CD4-positive, alpha-beta T cell treated with Interleukin-15 for 1 hour (primary cell): ENCODE results near the gene SAMD1.

Experiments used
- DNase-seq: peaks from one replicate; pipeline ENCODE4 v3.0.0-alpha.2; 2020

SAMD1 gene

GRCh38 chr19:14088634-14089411 is 1.7 kb downstream of the SAMD1 start:
- no peak for DNase-seq

GRCh38 chr19:14086098-14086497 is 4.5 kb downstream of the SAMD1 start:
- no peak for DNase-seq

GRCh38 chr19:14085309-14085995 is 5.1 kb downstream of the SAMD1 start, which contains the start of gene C19orf67:
TSS of gene C19orf67 (minus strand) at chr19:14085783. CDS start at chr19:14085627, 156 bp downstream.
- no peak for DNase-seq

DNA sequence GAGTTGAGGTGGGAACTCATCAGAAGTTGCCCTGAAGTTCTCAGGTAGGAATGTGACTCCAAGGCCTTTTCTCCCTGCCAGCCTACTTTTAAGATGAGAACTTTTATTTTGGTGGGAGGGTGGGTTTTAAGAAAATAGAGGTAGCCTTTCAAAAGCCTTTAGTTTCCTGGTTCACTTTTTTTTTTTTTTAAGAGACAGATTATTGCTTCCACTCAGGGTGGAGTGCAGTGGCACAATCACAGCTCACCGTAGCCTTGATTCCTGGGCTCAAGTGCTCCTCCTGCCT is 7.9 kb downstream of the SAMD1 start:
- no peak for DNase-seq

DNA sequence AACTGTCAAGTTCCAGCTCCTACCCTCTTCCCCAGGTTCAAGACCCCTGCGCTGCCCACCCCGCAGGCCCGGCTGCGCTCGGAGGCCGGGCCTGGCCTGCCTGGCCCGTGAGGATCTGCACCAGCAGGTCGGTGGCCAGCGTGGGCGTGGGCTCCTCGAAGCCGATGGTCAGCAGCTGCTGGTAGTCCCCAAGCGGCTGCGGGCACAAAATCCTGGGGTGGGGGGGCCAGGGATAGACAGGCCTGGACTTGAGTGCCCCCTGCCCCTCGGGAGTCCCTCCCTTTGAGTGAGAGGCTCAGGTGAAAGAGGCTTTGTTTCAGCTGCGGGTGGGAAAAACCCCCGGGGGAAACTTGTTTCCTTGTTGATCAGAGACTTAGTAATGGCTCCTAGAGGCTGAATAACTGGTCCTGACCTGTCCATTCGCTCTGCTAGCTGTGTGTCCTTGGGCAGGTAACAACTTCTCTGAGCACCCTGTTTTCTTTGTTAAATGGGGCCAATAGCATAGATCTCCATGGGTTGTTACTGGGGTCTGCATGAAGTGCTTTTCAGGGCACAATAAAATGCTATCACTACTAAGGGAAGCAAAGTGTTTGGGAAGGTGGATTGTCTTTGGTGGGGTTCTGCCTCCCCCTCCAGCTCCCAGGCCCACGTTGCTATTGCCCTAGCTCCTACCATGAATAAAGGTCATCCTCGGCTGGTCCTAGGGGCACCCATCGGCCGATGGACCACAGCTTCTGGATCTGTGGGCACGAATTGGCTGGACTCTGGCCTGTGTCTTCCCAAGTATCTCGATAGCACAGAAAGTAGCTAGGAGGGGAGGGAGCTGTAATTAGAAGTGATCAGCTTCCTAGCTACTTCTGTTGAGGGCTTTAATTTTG is 8.5 kb downstream of the SAMD1 start:
- DNase-seq = peak; percentile 48

DNA sequence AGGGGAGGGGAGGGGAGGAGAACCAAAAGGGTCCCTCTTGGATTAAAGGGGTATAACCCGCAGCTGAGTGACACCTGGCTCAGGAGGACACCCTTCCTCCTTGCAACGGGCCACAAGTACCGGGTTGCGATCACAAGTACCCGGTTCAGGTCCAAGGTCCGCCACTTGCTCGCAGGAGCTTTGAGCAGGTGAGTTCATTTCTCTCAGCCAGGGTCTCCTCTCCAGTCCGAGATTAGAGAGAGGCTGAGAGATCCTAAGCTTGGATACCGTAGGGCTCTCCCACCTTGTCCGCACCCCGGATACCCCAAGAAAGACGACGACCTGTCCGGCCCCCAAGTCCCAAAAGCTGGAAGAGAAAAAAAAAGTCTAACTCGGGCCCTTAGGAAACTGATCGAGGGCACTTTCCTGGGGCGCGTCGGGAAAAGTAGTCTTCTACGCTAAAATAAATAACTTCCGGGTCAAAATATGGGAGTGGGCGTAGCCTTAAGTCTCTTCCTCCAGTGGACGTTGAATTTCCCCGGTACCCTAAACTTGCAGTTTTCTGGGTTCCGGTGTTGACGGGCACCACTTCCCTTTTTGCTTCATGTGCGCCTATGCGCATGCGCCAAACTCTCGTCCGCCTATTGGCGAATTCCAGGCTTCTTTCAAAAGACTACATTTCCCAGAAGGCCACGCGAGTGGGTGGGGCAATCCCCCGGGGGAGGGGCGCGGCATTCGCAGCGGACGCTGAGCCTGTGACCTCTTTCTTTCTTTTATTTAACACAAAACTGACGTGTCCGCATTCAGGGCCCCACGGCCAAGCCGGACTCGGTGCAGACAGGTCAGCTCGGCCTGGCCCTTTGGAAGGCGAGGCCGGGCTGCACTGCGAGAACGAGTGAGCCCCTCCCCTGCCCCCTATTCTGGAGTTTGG is 9.4 kb downstream of the SAMD1 start:
- DNase-seq = peak; percentile 99

- no peak for DNase-seq
Observed at GRCh38 chr19:14078411-14078810, 12.1 kb downstream of the SAMD1 start.

DNA sequence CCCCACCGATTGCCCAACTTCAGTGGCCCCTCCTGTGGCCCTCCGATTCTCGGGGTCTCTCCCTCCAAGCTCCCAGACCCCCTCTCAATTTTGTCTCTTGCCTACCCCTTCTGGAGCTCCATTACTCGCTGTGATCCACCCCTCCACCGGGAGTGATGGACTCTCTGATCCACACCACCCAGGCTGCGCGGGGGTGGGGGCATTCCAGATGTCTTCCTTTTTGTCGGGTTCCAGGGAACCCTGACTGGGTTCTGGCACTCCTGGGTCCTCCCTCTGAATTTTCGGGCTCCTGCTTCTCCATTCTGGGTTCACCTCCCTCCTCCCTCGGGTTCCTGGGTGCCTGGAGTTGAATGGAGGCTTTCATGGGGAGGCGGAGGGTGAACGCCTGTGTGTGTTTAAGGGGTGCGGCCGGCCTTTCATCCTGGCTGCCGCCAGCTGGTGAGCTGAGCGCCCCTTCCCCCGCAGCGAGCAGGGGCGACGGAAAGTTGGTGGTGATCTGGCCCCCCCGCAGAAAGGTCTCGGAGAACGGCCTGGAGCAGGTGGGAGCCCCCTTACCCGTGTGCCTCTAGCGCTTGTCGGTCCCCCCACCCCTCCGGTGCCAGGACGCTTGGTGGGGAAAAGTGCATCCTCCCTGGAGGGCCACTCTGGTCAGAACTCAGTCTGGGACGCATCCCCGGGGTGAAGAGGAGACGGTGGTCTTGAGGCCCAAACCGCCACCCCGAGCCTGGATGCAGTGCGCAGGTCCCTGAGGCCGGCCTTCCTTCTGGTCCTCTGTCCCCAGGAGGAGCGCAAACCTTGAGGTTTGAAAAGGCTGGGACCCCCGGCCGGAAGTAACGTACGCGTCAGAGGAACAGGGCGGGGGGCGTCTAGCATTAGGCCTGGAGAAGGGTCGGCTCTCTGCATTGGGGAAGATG is 16.4 kb downstream of the SAMD1 start:
- no peak for DNase-seq

DNA sequence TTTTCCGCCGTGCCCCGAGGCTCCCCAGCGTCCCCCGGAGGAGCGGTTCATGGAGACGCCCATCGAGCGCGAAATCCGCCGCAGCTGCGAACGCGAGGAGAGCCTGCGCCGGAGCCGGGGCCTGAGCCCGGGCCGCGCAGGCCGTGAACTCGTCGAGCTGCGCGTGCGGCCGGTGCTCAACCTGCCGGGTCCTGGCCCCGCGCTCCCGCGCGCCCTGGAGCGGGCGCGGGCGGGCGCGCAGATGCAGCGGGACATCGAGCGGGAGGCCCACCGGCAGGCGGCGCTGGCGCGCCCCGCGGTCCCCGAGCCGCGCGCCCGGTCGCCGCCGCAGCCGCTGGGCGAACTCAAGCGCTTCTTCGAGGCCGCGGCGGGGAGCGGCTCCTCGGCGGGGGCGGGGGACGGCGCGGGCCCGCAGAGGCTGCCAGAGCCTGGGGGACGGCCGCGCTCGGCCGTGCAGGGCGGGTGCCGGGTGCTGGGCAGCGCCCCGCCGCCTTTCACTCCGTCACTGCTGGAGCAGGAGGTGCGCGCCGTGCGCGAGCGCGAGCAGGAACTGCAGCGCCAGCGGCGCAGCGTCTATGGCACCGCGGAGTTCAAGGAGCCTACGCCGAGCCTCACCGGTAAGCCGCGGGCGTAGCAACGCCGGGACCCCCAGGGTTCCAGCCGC is 17.2 kb downstream of the SAMD1 start:
- DNase-seq = peak; percentile 73

DNA sequence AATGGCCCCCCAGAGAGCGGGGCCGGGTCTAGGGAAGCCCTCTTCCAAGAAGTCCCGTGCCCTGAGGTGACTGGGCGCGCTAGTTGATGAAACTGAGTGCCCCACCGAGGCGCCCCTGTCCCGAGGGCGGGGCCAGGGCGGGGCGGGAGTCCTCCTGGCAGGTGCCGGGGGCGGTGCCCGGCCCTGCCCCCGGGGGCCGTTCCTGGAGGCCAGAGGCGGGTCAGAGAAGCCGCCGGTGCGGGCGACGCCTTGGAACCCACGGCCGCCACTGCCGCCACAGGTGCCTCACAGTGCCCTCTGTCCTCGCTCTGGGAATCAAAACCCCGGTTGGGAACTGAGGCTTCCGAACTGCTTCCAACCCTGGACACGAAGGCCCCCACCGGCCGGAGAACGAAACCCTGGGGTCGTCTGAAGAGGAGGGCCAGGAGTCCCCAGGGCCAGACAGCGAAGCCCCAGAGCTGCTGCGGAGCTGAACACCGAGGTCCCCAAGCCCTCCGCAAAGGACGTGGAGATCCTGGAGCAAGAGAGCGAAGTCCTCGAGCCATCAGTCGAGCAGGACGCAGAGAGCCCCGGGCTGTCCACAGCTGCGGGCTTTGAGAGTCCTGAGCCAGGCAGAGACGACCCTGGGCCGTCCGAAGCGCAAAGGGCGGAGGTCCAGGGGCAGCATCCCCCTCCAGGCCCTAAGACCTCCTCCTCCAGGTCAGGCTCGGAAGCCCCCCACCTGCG is 17.9 kb downstream of the SAMD1 start, which contains the start of gene MISP3:
Gene MISP3 (plus strand): TSS at position 252 of the 726 bp plus-strand sequence. CDS start 524 bp downstream, outside the sequence.
- DNase-seq = peak; percentile 33

- no peak for DNase-seq
Observed at GRCh38 chr19:14070268-14071050, 20.1 kb downstream of the SAMD1 start.

GRCh38 chr19:14066134-14066533 is 24.4 kb downstream of the SAMD1 start:
- DNase-seq = no peak

GRCh38 chr19:14063105-14063504 is 27.4 kb downstream of the SAMD1 start:
- DNase-seq = no peak

DNA sequence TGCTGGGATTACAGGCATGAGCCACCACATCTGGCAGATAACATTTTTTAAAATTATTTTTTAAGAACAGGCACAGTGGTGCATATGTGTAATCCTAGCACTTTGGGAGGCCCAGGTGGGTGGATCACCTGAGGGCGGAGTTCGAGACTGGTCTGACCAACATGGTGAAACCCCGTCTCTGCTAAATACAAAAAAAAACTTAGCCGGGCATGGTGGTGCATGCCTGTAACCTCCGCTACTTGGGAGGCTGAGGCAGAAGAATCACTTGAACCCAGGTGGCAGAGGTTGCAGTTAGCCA is 28.0 kb downstream of the SAMD1 start:
- DNase-seq = no peak

DNA sequence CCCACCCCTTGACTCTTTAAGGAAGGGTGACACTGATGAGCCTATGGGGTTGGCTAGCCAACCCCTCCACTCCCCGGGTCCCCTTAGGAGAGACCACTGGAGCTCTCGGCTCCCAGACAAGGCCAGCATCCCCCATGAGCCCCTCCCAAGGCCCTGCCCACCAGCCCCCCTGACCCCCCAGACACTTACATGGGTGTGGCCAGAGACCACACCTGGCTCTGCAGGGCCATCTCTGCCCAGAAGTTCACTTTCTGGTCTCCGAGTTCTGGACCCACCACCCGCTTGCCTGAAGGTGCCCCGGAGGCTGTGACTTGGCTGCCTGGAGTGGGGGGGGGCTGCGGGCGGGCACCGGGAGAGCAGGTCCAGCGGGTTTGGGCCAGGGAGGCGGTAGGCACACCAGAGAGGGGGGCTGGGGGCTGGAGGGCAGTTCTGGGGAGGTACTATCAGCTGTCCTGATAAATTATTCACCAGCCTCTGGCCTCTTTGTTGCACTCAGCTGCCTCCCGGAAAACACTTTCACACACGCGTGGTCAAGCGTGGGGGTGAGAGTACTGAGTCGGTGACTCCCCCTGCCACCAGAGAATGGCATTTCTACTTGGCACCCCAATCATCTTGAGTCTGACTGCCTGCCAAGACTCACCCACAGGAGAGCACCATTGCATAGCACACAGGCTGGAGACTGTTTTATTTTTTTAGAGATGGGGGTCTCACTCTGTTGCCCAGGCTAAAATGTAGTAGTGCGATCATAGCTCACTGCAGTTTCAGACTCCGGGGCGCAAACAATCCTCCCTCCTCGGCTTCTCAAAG is 28.6 kb downstream of the SAMD1 start, which contains the start of gene PALM3:
Gene PALM3 (minus strand): TSS at position 326 of the 807 bp plus-strand sequence. CDS start 96 bp downstream, at position 230.
- no peak for DNase-seq

DNA sequence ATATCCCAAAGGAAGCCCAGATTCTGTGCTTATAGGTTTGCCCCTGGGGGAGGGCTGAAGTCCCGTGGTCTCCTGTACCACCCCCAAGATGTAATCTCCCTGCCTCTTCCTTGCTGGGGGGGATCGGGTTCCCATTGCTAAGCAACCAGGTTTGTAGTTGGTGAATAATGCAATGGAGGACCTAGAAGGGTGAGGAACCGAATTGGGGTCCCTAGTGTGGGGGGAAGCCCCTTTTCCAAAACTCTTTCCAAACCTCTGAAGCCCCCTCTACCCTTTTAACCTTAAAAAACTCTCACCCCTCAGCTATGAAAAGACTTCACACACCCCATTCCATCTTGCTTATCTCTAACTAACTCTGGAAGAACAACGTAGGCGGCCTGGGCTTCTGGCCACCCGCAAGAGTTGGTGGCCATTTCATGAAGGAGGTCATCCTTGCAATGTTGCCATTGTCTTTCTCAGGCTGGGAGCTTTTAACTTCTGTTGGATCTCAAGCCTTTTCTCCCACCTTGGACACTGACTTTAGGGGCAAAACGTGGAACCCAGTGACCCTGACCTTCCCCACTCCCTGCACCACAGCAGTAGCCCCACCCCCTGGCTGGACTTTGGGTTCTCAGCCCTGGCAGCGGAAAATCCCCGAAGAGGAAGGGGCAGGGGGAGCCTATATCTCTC is 29.3 kb downstream of the SAMD1 start:
- DNase-seq = no peak

DNA sequence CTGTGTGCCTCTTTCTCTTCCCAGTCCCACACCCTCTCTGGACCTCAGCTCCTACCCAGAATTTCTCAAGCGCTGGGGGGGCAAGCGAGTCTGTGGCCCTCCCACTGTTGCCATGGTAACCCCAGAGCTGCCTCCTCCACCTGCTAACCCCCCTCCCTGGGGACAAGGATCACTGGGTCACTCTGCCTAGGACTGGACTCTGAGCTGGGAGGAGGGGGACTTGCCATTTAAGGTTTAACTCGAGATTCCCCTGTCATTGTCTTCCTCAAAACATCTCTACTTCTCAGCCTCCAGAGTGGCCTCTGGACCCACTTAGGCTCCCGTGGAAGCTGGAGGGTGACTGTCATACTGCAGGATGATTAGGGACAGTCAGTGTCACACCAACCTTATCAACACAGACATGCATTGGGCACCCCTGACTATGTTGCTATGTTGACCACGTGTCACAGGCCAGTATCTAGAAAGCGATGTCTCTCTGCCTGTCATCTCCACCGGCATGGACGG is 30.8 kb downstream of the SAMD1 start:
- DNase-seq = no peak
